WTC11 (cell line): Measurements from ENCODE around the gene CYP24A1. TPM values are rescaled to one million over a fixed set of nuclear protein-coding genes. Genes with fewer than 3 reads are reported as not detected.

Experiments
- ATAC-seq: fragments of 200-7000 bp; cut with Tn5 transposase; 2 replicates; pipeline ENCODE4 v1.10.0; 2021; ENCODE audit warnings: mild to moderate bottlenecking, moderate library complexity
- Bru-seq: library from RNA; stranded (reverse); fragments of 400-500 nt; gene quantifications from one replicate; lab custom pipeline; 2021; lab: Mats Ljungman, UMichigan
- CTCF ChIA-PET: fragments of 300-600 bp; sonication (Branson Sonifier 250); formaldehyde crosslinking; loops from one replicate; lab custom pipeline; 2021; ENCODE audit warnings: antibody characterized with exemption; lab: Charles Lee
- POLR2A ChIA-PET: fragments of 350-600 bp; sonication (Branson Sonifier 250); formaldehyde crosslinking; loops from one replicate; lab custom pipeline; 2021; ENCODE audit warnings: antibody characterized with exemption; lab: Charles Lee
- DNase-seq: peaks from one replicate; pipeline ENCODE4 v3.0.0; 2021; ENCODE audit warnings: low spot score
- H3K27ac Mint-ChIP-seq: 2 replicates; pipeline ENCODE4 v1.8.0; 2021; ENCODE audit warnings: mixed read lengths
- H3K27me3 Mint-ChIP-seq: 2 replicates; pipeline ENCODE4 v1.8.0; 2021; ENCODE audit warnings: low read depth, mild to moderate bottlenecking, moderate library complexity, mixed read lengths
- H3K36me3 Mint-ChIP-seq: 2 replicates; pipeline ENCODE4 v1.8.0; 2021; ENCODE audit warnings: mixed read lengths
- H3K4me1 Mint-ChIP-seq: 2 replicates; pipeline ENCODE4 v1.8.0; 2022; ENCODE audit warnings: mixed read lengths
- H3K4me3 Mint-ChIP-seq: 2 replicates; pipeline ENCODE4 v1.8.0; 2021; ENCODE audit warnings: mild to moderate bottlenecking, moderate library complexity, mixed read lengths
- H3K9me3 Mint-ChIP-seq: 2 replicates; pipeline ENCODE4 v1.8.0; 2021; ENCODE audit warnings: mixed read lengths
- ETV6 ChIP-seq: sonication (generic); formaldehyde crosslinking; IDR thresholded peaks from 2 replicates; pipeline ENCODE4 v1.8.1; 2022; ENCODE audit warnings: mild to moderate bottlenecking, missing genetic modification reagents
- FOXJ3 ChIP-seq: sonication (generic); formaldehyde crosslinking; IDR thresholded peaks from 2 replicates; pipeline ENCODE4 v1.9.0; 2021; ENCODE audit warnings: missing genetic modification reagents, mild to moderate bottlenecking, borderline replicate concordance
- FOXK1 ChIP-seq: sonication (generic); formaldehyde crosslinking; IDR thresholded peaks from 2 replicates; pipeline ENCODE4 v1.8.0; 2022; ENCODE audit warnings: mild to moderate bottlenecking, moderate library complexity, missing genetic modification reagents
- JUN ChIP-seq: sonication (generic); formaldehyde crosslinking; IDR thresholded peaks from 2 replicates; pipeline ENCODE4 v1.8.0; 2023; ENCODE audit warnings: mild to moderate bottlenecking, missing genetic modification reagents
- NFATC4 ChIP-seq: fragments of 250-450 bp; sonication (Bioruptor Pico); IDR thresholded peaks from 2 replicates; pipeline ENCODE4 v1.9.0; 2021; ENCODE audit warnings: mild to moderate bottlenecking
- NFE2L1 ChIP-seq: sonication (generic); formaldehyde crosslinking; IDR thresholded peaks from 2 replicates; pipeline ENCODE4 v1.8.1; 2023; ENCODE audit warnings: missing genetic modification reagents
- NR1H2 ChIP-seq: sonication (generic); formaldehyde crosslinking; IDR thresholded peaks from 2 replicates; pipeline ENCODE4 v1.9.0; 2021; ENCODE audit warnings: mild to moderate bottlenecking, moderate library complexity, missing genetic modification reagents
- TEAD1 ChIP-seq: sonication (generic); formaldehyde crosslinking; IDR thresholded peaks from 2 replicates; pipeline ENCODE4 v1.8.0; 2022; ENCODE audit warnings: mild to moderate bottlenecking, missing genetic modification reagents
- TEAD4 ChIP-seq: sonication (generic); formaldehyde crosslinking; IDR thresholded peaks from 2 replicates; pipeline ENCODE4 v1.8.0; 2022; ENCODE audit warnings: mild to moderate bottlenecking, missing genetic modification reagents
- TP53 ChIP-seq: sonication (generic); formaldehyde crosslinking; IDR thresholded peaks from 2 replicates; pipeline ENCODE4 v1.8.1; 2023; ENCODE audit warnings: mild to moderate bottlenecking, missing genetic modification reagents
- ZNF121 ChIP-seq: sonication (generic); formaldehyde crosslinking; IDR thresholded peaks from 2 replicates; pipeline ENCODE4 v1.8.0; 2023; ENCODE audit warnings: missing genetic modification reagents
- ZNF317 ChIP-seq: sonication (generic); formaldehyde crosslinking; IDR thresholded peaks from 2 replicates; pipeline ENCODE4 v1.8.1; 2023; ENCODE audit warnings: low read depth, mild to moderate bottlenecking, moderate library complexity, missing genetic modification reagents, borderline replicate concordance
- ZNF396 ChIP-seq: fragments of 250-450 bp; sonication (Bioruptor Pico); IDR thresholded peaks from 2 replicates; pipeline ENCODE4 v1.8.0; 2021; ENCODE audit warnings: mild to moderate bottlenecking, moderate library complexity, borderline replicate concordance
- ZNF423 ChIP-seq: fragments of 250-450 bp; sonication (Bioruptor Pico); IDR thresholded peaks from 2 replicates; pipeline ENCODE4 v2.1.2; 2022; ENCODE audit warnings: mild to moderate bottlenecking, moderate library complexity
- long read RNA-seq, 3 experiments: library from RNA in 1 of 3; library from capped mRNA in 1 of 3; library from polyadenylated mRNA in 1 of 3; unstranded in 2 of 3; stranded (forward) in 1 of 3; transcript quantifications; one replicate each; pipeline ENCODE4 v2.0.0, GENCODE V29; 2021
- total RNA-seq: library from RNA; stranded (reverse); gene quantifications from 3 replicates; pipeline ENCODE4 v1.2.3, GENCODE V29; 2021
- TF ChIP-seq, protein P1 (sequence below): fragments of 250-450 bp; sonication (Bioruptor Pico); IDR thresholded peaks from 2 replicates; pipeline ENCODE4 v1.8.0; 2021; ENCODE audit warnings: mild to moderate bottlenecking
- TF ChIP-seq, protein P2 (sequence below): sonication (generic); formaldehyde crosslinking; IDR thresholded peaks from 2 replicates; pipeline ENCODE4 v1.8.0; 2023; ENCODE audit warnings: missing genetic modification reagents, mild to moderate bottlenecking, borderline replicate concordance
- TF ChIP-seq, protein P3 (sequence below): sonication (generic); formaldehyde crosslinking; IDR thresholded peaks from 2 replicates; pipeline ENCODE4 v1.8.0; 2023; ENCODE audit warnings: mild to moderate bottlenecking, missing genetic modification reagents
- TF ChIP-seq, protein P4 (sequence below): sonication (generic); formaldehyde crosslinking; IDR thresholded peaks from 2 replicates; pipeline ENCODE4 v1.8.0; 2022; ENCODE audit warnings: mild to moderate bottlenecking, missing genetic modification reagents
- TF ChIP-seq, protein P5 (sequence below): fragments of 250-450 bp; sonication (Bioruptor Pico); IDR thresholded peaks from 2 replicates; pipeline ENCODE4 v2.1.2; 2022; ENCODE audit warnings: mild to moderate bottlenecking, moderate library complexity
- TF ChIP-seq, protein P6 (sequence below): sonication (generic); formaldehyde crosslinking; IDR thresholded peaks from 2 replicates; pipeline ENCODE4 v1.8.0; 2022; ENCODE audit warnings: missing genetic modification reagents

Gene CYP24A1
- total RNA-seq, result not detected in 3 replicates
- Bru-seq, nascent RNA, result percentile 6 among the genes with signal in this experiment
- long read RNA-seq, experiment 1, result 0 reads
- long read RNA-seq, experiment 2, result 0 reads
- long read RNA-seq, experiment 3, result 0 reads

DNA sequence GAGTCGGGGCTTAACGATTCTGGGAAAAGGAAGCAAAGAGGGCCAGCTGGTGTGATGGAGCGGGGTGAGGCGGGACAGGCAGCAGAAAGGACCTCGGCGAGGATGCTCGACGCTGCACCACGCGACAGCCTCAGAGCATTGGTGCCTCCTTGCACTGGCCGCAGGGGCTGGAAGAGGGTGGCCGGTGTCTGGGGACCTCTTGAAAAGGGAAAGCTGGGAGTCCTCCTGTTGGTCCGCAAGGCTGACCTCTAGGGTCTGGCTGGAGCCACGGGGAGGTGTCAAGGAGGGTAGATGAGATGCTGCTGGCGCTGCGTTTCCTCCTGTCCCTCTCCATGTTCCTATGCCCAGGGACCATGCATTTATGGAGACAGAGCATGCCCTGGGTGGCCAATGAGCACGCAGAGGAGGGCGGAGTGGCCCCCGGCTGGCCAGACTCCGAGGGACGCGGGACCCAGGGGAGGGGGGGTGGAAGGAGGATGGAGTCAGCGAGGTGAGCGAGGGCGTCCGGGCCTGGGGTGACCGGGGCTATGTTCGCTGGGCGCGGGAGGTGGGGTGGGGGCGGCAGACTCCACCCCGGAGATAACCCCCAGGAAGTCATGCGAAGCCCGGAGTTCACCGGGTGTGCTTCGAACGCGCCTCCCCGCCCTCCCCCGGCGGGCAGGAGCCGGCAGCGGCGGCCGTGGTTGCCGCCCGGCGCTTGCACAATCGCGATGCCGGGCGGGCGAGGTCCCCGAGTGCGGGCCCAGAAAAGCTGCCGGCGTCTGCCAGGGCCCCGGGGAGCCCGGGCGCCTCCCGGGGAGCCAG is at the start of gene CYP24A1:
Gene CYP24A1 (minus strand): TSS at position 334 of the 804 bp plus-strand sequence. CDS start 407 bp downstream, outside the sequence.
- POLR2A ChIA-PET, result no interaction called here
- peak; percentile 45 for DNase-seq
- peak within 1 kb of the TSS; percentile 73 for H3K4me3 Mint-ChIP-seq
- no peak within 1 kb of the TSS for H3K27ac Mint-ChIP-seq
- H3K9me3 Mint-ChIP-seq, result no peaks in the 10 kb centered on the region
- no peaks in the 10 kb centered on the region for H3K36me3 Mint-ChIP-seq
- H3K4me1 Mint-ChIP-seq, result peaks cover 21% of the 10 kb centered on the region
- CTCF ChIA-PET, result interaction anchor here (1.0 to 1.7 kb wide), 4 partner anchors 26 to 234 kb away, joined by 3 to 6 read pairs (median 4); no protein-coding TSS in a partner anchor
- peak; percentile 43 for ATAC-seq
- H3K27me3 Mint-ChIP-seq, result peaks cover 80% of the 10 kb centered on the region
- TF ChIP-seq, protein P1, sequence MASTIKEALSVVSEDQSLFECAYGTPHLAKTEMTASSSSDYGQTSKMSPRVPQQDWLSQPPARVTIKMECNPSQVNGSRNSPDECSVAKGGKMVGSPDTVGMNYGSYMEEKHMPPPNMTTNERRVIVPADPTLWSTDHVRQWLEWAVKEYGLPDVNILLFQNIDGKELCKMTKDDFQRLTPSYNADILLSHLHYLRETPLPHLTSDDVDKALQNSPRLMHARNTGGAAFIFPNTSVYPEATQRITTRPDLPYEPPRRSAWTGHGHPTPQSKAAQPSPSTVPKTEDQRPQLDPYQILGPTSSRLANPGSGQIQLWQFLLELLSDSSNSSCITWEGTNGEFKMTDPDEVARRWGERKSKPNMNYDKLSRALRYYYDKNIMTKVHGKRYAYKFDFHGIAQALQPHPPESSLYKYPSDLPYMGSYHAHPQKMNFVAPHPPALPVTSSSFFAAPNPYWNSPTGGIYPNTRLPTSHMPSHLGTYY (CRISPR knock-in tag), result no peak
- TF ChIP-seq ZNF423 (CRISPR knock-in tag) (peak; percentile 63; the same call in 1 of the 2 replicates), NFATC4 (no peak), ZNF396 (CRISPR knock-in tag) (no peak), NFE2L1 (CRISPR knock-in tag) (peak; percentile 84; the same call in 1 of the 2 replicates), TEAD1 (peak; percentile 73), ETV6 (CRISPR knock-in tag) (peak; percentile 75; the same call in 1 of the 2 replicates), FOXJ3 (CRISPR knock-in tag) (no peak), ZNF317 (CRISPR knock-in tag) (0 out of 2 replicates have a peak, but pooled peaks have one; percentile 42), TEAD4 (CRISPR knock-in tag) (0 out of 2 replicates have a peak, but pooled peaks have one; percentile 59), NR1H2 (CRISPR knock-in tag) (no peak; the same call in 1 of the 2 replicates), TP53 (CRISPR knock-in tag) (no peak), ZNF121 (CRISPR knock-in tag) (no peak), FOXK1 (CRISPR knock-in tag) (0 out of 2 replicates have a peak, but pooled peaks have one; percentile 28), JUN (CRISPR knock-in tag) (peak; percentile 65; the same call in 1 of the 2 replicates)
- TF ChIP-seq, protein P2, sequence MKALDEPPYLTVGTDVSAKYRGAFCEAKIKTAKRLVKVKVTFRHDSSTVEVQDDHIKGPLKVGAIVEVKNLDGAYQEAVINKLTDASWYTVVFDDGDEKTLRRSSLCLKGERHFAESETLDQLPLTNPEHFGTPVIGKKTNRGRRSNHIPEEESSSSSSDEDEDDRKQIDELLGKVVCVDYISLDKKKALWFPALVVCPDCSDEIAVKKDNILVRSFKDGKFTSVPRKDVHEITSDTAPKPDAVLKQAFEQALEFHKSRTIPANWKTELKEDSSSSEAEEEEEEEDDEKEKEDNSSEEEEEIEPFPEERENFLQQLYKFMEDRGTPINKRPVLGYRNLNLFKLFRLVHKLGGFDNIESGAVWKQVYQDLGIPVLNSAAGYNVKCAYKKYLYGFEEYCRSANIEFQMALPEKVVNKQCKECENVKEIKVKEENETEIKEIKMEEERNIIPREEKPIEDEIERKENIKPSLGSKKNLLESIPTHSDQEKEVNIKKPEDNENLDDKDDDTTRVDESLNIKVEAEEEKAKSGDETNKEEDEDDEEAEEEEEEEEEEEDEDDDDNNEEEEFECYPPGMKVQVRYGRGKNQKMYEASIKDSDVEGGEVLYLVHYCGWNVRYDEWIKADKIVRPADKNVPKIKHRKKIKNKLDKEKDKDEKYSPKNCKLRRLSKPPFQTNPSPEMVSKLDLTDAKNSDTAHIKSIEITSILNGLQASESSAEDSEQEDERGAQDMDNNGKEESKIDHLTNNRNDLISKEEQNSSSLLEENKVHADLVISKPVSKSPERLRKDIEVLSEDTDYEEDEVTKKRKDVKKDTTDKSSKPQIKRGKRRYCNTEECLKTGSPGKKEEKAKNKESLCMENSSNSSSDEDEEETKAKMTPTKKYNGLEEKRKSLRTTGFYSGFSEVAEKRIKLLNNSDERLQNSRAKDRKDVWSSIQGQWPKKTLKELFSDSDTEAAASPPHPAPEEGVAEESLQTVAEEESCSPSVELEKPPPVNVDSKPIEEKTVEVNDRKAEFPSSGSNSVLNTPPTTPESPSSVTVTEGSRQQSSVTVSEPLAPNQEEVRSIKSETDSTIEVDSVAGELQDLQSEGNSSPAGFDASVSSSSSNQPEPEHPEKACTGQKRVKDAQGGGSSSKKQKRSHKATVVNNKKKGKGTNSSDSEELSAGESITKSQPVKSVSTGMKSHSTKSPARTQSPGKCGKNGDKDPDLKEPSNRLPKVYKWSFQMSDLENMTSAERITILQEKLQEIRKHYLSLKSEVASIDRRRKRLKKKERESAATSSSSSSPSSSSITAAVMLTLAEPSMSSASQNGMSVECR (CRISPR knock-in tag), result peak; percentile 70; the same call in 1 of the 2 replicates
- TF ChIP-seq, protein P3, sequence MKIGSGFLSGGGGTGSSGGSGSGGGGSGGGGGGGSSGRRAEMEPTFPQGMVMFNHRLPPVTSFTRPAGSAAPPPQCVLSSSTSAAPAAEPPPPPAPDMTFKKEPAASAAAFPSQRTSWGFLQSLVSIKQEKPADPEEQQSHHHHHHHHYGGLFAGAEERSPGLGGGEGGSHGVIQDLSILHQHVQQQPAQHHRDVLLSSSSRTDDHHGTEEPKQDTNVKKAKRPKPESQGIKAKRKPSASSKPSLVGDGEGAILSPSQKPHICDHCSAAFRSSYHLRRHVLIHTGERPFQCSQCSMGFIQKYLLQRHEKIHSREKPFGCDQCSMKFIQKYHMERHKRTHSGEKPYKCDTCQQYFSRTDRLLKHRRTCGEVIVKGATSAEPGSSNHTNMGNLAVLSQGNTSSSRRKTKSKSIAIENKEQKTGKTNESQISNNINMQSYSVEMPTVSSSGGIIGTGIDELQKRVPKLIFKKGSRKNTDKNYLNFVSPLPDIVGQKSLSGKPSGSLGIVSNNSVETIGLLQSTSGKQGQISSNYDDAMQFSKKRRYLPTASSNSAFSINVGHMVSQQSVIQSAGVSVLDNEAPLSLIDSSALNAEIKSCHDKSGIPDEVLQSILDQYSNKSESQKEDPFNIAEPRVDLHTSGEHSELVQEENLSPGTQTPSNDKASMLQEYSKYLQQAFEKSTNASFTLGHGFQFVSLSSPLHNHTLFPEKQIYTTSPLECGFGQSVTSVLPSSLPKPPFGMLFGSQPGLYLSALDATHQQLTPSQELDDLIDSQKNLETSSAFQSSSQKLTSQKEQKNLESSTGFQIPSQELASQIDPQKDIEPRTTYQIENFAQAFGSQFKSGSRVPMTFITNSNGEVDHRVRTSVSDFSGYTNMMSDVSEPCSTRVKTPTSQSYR (CRISPR knock-in tag), result peak; percentile 75; the same call in 1 of the 2 replicates
- TF ChIP-seq, protein P4, sequence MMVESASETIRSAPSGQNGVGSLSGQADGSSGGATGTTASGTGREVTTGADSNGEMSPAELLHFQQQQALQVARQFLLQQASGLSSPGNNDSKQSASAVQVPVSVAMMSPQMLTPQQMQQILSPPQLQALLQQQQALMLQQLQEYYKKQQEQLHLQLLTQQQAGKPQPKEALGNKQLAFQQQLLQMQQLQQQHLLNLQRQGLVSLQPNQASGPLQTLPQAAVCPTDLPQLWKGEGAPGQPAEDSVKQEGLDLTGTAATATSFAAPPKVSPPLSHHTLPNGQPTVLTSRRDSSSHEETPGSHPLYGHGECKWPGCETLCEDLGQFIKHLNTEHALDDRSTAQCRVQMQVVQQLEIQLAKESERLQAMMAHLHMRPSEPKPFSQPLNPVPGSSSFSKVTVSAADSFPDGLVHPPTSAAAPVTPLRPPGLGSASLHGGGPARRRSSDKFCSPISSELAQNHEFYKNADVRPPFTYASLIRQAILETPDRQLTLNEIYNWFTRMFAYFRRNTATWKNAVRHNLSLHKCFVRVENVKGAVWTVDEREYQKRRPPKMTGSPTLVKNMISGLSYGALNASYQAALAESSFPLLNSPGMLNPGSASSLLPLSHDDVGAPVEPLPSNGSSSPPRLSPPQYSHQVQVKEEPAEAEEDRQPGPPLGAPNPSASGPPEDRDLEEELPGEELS (CRISPR knock-in tag), result peak; percentile 93
- TF ChIP-seq, protein P5, sequence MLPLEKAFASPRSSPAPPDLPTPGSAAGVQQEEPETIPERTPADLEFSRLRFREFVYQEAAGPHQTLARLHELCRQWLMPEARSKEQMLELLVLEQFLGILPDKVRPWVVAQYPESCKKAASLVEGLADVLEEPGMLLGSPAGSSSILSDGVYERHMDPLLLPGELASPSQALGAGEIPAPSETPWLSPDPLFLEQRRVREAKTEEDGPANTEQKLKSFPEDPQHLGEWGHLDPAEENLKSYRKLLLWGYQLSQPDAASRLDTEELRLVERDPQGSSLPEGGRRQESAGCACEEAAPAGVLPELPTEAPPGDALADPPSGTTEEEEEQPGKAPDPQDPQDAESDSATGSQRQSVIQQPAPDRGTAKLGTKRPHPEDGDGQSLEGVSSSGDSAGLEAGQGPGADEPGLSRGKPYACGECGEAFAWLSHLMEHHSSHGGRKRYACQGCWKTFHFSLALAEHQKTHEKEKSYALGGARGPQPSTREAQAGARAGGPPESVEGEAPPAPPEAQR, result no peak
- TF ChIP-seq, protein P6, sequence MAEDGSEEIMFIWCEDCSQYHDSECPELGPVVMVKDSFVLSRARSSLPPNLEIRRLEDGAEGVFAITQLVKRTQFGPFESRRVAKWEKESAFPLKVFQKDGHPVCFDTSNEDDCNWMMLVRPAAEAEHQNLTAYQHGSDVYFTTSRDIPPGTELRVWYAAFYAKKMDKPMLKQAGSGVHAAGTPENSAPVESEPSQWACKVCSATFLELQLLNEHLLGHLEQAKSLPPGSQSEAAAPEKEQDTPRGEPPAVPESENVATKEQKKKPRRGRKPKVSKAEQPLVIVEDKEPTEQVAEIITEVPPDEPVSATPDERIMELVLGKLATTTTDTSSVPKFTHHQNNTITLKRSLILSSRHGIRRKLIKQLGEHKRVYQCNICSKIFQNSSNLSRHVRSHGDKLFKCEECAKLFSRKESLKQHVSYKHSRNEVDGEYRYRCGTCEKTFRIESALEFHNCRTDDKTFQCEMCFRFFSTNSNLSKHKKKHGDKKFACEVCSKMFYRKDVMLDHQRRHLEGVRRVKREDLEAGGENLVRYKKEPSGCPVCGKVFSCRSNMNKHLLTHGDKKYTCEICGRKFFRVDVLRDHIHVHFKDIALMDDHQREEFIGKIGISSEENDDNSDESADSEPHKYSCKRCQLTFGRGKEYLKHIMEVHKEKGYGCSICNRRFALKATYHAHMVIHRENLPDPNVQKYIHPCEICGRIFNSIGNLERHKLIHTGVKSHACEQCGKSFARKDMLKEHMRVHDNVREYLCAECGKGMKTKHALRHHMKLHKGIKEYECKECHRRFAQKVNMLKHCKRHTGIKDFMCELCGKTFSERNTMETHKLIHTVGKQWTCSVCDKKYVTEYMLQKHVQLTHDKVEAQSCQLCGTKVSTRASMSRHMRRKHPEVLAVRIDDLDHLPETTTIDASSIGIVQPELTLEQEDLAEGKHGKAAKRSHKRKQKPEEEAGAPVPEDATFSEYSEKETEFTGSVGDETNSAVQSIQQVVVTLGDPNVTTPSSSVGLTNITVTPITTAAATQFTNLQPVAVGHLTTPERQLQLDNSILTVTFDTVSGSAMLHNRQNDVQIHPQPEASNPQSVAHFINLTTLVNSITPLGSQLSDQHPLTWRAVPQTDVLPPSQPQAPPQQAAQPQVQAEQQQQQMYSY (CRISPR knock-in tag), result 0 out of 2 replicates have a peak, but pooled peaks have one; percentile 11
